ENCODE data around the gene ZNF26. TPM values are rescaled to one million over a fixed set of nuclear protein-coding genes. Genes with fewer than 3 reads are reported as not detected.
A peak's percentile ranks its signal among the peaks of the same experiment; 100 is the strongest.
"Not testable (repeated sequence)": the region's sequence is repeated elsewhere in the genome, so short reads cannot be mapped to it uniquely, and the experiment has no call there.

Gene ZNF26
- total RNA-seq, result 10 to 100 TPM; 22.9 to 24.1 TPM

- peaks cover 14 to 25% of the 10 kb centered on the region in 2 donors for H3K9me3 Mint-ChIP-seq
- H3K27me3 Mint-ChIP-seq (ENCODE audit: low read depth), result peaks cover 5% of the 10 kb centered on the region
- H3K4me3 Mint-ChIP-seq, result peak within 1 kb of the TSS; percentile 89 to 96
- ATAC-seq (replicated peaks in 1 of 2) (peak; percentile 98), DNase-seq (peak; percentile 87 to 90)
- H3K36me3 Mint-ChIP-seq (ENCODE audit: insufficient read depth in 2 of 2), result peaks cover 27 to 50% of the 10 kb centered on the region in 2 donors
- peak within 1 kb of the TSS; percentile 95 for H3K27ac Mint-ChIP-seq
- peaks cover 32% of the 10 kb centered on the region for H3K4me1 Mint-ChIP-seq (ENCODE audit: low read depth)
Observed at GRCh38 chr12:132986001-132986884, at the start of gene ZNF26. ZNF26 (plus strand) TSS chr12:132986367; CDS start chr12:132986841, 474 bp downstream.

GRCh38 chr12:132936921-132937320 lies 49.2 kb upstream of the ZNF26 start:
- not testable (repeated sequence) for H3K4me1 Mint-ChIP-seq (ENCODE audit: low read depth); H3K4me3 Mint-ChIP-seq; H3K27me3 Mint-ChIP-seq (ENCODE audit: low read depth); H3K27ac Mint-ChIP-seq; ATAC-seq (replicated peaks in 1 of 2); DNase-seq
- peaks cover 29 to 54% of the 10 kb centered on the region in 2 donors for H3K36me3 Mint-ChIP-seq (ENCODE audit: insufficient read depth in 2 of 2)
- peaks cover 11 to 22% of the 10 kb centered on the region in 2 donors for H3K9me3 Mint-ChIP-seq

- H3K9me3 Mint-ChIP-seq, result peaks cover 11 to 20% of the 10 kb centered on the region in 2 donors
- H3K27ac Mint-ChIP-seq, result no peak overlapping the region
- DNase-seq (no peak), ATAC-seq (replicated peaks in 1 of 2) (no peak)
- peaks cover 32 to 54% of the 10 kb centered on the region in 2 donors for H3K36me3 Mint-ChIP-seq (ENCODE audit: insufficient read depth in 2 of 2)
- no peaks in the 10 kb centered on the region for H3K27me3 Mint-ChIP-seq (ENCODE audit: low read depth)
- H3K4me1 Mint-ChIP-seq (ENCODE audit: low read depth), result no peaks in the 10 kb centered on the region
- H3K4me3 Mint-ChIP-seq, result no peak overlapping the region
Observed at GRCh38 chr12:132937476-132937875, 48.7 kb upstream of the ZNF26 start.

GRCh38 chr12:132938807-132939206 lies 47.4 kb upstream of the ZNF26 start:
- ATAC-seq (replicated peaks in 1 of 2); H3K27me3 Mint-ChIP-seq (ENCODE audit: low read depth); DNase-seq; H3K4me1 Mint-ChIP-seq (ENCODE audit: low read depth); H3K4me3 Mint-ChIP-seq; H3K27ac Mint-ChIP-seq: not testable (repeated sequence)
- peaks cover 11 to 16% of the 10 kb centered on the region in 2 donors for H3K9me3 Mint-ChIP-seq
- H3K36me3 Mint-ChIP-seq (ENCODE audit: insufficient read depth in 2 of 2), result peaks cover 31 to 56% of the 10 kb centered on the region in 2 donors

- no peaks in the 10 kb centered on the region for H3K4me1 Mint-ChIP-seq (ENCODE audit: low read depth)
- peaks cover 29 to 58% of the 10 kb centered on the region in 2 donors for H3K36me3 Mint-ChIP-seq (ENCODE audit: insufficient read depth in 2 of 2)
- no peak overlapping the region for H3K27ac Mint-ChIP-seq
- no peak overlapping the region for H3K4me3 Mint-ChIP-seq
- H3K27me3 Mint-ChIP-seq (ENCODE audit: low read depth), result no peaks in the 10 kb centered on the region
- no peak for DNase-seq
- ATAC-seq (replicated peaks in 1 of 2), result no peak
- H3K9me3 Mint-ChIP-seq, result peaks cover 7 to 11% of the 10 kb centered on the region in 2 donors
Observed at GRCh38 chr12:132940071-132940719, 46.0 kb upstream of the ZNF26 start.

- peaks cover 8 to 13% of the 10 kb centered on the region in 2 donors for H3K9me3 Mint-ChIP-seq
- no peak overlapping the region for H3K4me3 Mint-ChIP-seq
- H3K4me1 Mint-ChIP-seq (ENCODE audit: low read depth), result no peaks in the 10 kb centered on the region
- peaks cover 35 to 59% of the 10 kb centered on the region in 2 donors for H3K36me3 Mint-ChIP-seq (ENCODE audit: insufficient read depth in 2 of 2)
- no peak overlapping the region for H3K27ac Mint-ChIP-seq
- ATAC-seq (replicated peaks in 1 of 2) (no peak), DNase-seq (no peak)
- H3K27me3 Mint-ChIP-seq (ENCODE audit: low read depth), result no peaks in the 10 kb centered on the region
Observed at GRCh38 chr12:132941336-132941954, 44.7 kb upstream of the ZNF26 start.

GRCh38 chr12:132942611-132943010 lies 43.6 kb upstream of the ZNF26 start:
- Mint-ChIP-seq H3K4me1 (ENCODE audit: low read depth) (no peaks in the 10 kb centered on the region), H3K4me3 (no peak overlapping the region), H3K27me3 (ENCODE audit: low read depth) (no peaks in the 10 kb centered on the region), H3K27ac (no peak overlapping the region), H3K9me3 (peaks cover 8 to 13% of the 10 kb centered on the region in 2 donors), H3K36me3 (ENCODE audit: insufficient read depth in 2 of 2) (peaks cover 32 to 51% of the 10 kb centered on the region in 2 donors)
- ATAC-seq (replicated peaks in 1 of 2) (no peak), DNase-seq (no peak)

GRCh38 chr12:132945806-132946205 lies 40.4 kb upstream of the ZNF26 start:
- Mint-ChIP-seq H3K27me3 (ENCODE audit: low read depth) (no peaks in the 10 kb centered on the region), H3K36me3 (ENCODE audit: insufficient read depth in 2 of 2) (peaks cover 38 to 62% of the 10 kb centered on the region in 2 donors), H3K27ac (no peak overlapping the region), H3K9me3 (peaks cover 11 to 13% of the 10 kb centered on the region in 2 donors), H3K4me3 (no peak overlapping the region), H3K4me1 (ENCODE audit: low read depth) (no peaks in the 10 kb centered on the region)
- no peak for ATAC-seq (replicated peaks in 1 of 2)
- no peak for DNase-seq

- Mint-ChIP-seq H3K27ac (no peak overlapping the region), H3K4me3 (no peak overlapping the region), H3K27me3 (ENCODE audit: low read depth) (no peaks in the 10 kb centered on the region), H3K36me3 (ENCODE audit: insufficient read depth in 2 of 2) (peaks cover 32 to 57% of the 10 kb centered on the region in 2 donors), H3K4me1 (ENCODE audit: low read depth) (no peaks in the 10 kb centered on the region), H3K9me3 (peaks cover 11 to 12% of the 10 kb centered on the region in 2 donors)
- DNase-seq (no peak), ATAC-seq (replicated peaks in 1 of 2) (no peak)
Observed at GRCh38 chr12:132946246-132946820, 39.8 kb upstream of the ZNF26 start.

- peaks cover 12 to 13% of the 10 kb centered on the region in 2 donors for H3K9me3 Mint-ChIP-seq
- no peak overlapping the region for H3K27ac Mint-ChIP-seq
- DNase-seq, result no peak
Observed at GRCh38 chr12:132948146-132949066, 37.8 kb upstream of the ZNF26 start.

GRCh38 chr12:132949936-132950837 lies 36.0 kb upstream of the ZNF26 start:
- H3K9me3 Mint-ChIP-seq, result peaks cover 17 to 19% of the 10 kb centered on the region in 2 donors
- H3K4me1 Mint-ChIP-seq (ENCODE audit: low read depth), result peaks cover 8% of the 10 kb centered on the region
- H3K27me3 Mint-ChIP-seq (ENCODE audit: low read depth), result no peaks in the 10 kb centered on the region
- ATAC-seq (replicated peaks in 1 of 2) (no peak), DNase-seq (no peak)
- no peak overlapping the region for H3K27ac Mint-ChIP-seq
- no peak overlapping the region for H3K4me3 Mint-ChIP-seq
- peaks cover 27 to 53% of the 10 kb centered on the region in 2 donors for H3K36me3 Mint-ChIP-seq (ENCODE audit: insufficient read depth in 2 of 2)

More at GRCh38 chr12:132948146-132949066, 37.8 kb upstream of the ZNF26 start:
- H3K4me1 Mint-ChIP-seq (ENCODE audit: low read depth), result no peaks in the 10 kb centered on the region
- ATAC-seq (replicated peaks in 1 of 2), result no peak
- no peak overlapping the region for H3K4me3 Mint-ChIP-seq
- H3K27me3 Mint-ChIP-seq (ENCODE audit: low read depth), result no peaks in the 10 kb centered on the region
- H3K36me3 Mint-ChIP-seq (ENCODE audit: insufficient read depth in 2 of 2), result peaks cover 26 to 53% of the 10 kb centered on the region in 2 donors
